ENCODE results near the gene SI. TPM values are rescaled to one million over a fixed set of nuclear protein-coding genes. Genes with fewer than 3 reads are reported as not detected.
"Not testable (repeated sequence)": the region's sequence is repeated elsewhere in the genome, so short reads cannot be mapped to it uniquely, and the experiment has no call there.

SI gene
- total RNA-seq, 1 donor from 2014 or later, result not detected

DNA sequence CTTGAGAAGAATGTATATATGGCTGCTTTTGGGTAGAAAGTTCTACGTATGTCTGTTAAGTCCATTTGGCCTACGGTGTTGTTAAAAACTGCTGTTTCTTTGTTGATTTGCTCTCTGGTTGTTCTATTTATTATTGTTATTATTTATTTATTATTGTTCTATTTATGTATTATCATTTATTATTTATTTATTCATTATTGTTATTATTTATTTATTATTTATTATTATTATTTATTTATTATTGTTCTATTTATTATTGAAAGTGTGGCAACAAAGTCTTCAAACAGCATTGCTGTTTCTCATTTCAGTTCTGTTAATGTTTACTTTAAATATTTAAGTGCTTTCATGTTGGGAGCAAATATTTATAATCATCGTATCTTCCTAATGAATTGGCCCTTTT, 66.7 kb downstream of the SI start:
- H3K4me1 Mint-ChIP-seq (ENCODE audit: unreplicated experiment), result no peaks in the 10 kb centered on the region
- TF ChIP-seq, protein P1, sequence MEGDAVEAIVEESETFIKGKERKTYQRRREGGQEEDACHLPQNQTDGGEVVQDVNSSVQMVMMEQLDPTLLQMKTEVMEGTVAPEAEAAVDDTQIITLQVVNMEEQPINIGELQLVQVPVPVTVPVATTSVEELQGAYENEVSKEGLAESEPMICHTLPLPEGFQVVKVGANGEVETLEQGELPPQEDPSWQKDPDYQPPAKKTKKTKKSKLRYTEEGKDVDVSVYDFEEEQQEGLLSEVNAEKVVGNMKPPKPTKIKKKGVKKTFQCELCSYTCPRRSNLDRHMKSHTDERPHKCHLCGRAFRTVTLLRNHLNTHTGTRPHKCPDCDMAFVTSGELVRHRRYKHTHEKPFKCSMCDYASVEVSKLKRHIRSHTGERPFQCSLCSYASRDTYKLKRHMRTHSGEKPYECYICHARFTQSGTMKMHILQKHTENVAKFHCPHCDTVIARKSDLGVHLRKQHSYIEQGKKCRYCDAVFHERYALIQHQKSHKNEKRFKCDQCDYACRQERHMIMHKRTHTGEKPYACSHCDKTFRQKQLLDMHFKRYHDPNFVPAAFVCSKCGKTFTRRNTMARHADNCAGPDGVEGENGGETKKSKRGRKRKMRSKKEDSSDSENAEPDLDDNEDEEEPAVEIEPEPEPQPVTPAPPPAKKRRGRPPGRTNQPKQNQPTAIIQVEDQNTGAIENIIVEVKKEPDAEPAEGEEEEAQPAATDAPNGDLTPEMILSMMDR (IDR thresholded peaks at IDR 0.05; ENCODE audit: unreplicated experiment), result no peak
- H3K27me3 Mint-ChIP-seq (ENCODE audit: unreplicated experiment), result no peaks in the 10 kb centered on the region
- no peak overlapping the region for H3K27ac Mint-ChIP-seq (ENCODE audit: unreplicated experiment)
- no peaks in the 10 kb centered on the region for H3K36me3 Mint-ChIP-seq (ENCODE audit: low read depth, unreplicated experiment)
- no peak for DNase-seq (ENCODE audit: low spot score)
- no peaks in the 10 kb centered on the region for H3K9me3 Mint-ChIP-seq (ENCODE audit: unreplicated experiment)
- no peak overlapping the region for H3K4me3 Mint-ChIP-seq (ENCODE audit: unreplicated experiment)

DNA sequence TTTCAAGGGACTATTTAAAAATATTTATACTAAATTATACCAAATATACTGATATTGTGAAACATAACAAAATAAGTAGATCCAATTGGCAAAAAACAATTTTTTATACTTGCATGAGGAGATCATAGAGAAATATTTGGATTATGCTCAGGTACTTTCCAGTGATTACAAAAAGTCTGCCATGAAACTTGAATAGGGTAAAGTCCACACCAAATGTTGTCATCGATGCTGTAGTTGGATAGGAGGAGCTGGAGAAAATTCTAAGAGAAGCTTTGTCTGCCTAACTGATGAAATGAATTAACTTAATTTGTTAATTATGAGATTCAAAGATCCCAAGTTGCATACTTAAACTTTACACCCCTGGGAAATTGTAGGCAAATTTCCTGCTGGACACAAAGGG, 93.3 kb downstream of the SI start:
- H3K4me3 Mint-ChIP-seq (ENCODE audit: unreplicated experiment), result no peak overlapping the region
- H3K9me3 Mint-ChIP-seq (ENCODE audit: unreplicated experiment), result no peaks in the 10 kb centered on the region
- no peak overlapping the region for H3K27ac Mint-ChIP-seq (ENCODE audit: unreplicated experiment)
- no peaks in the 10 kb centered on the region for H3K4me1 Mint-ChIP-seq (ENCODE audit: unreplicated experiment)
- no peak for DNase-seq (ENCODE audit: low spot score)
- no peaks in the 10 kb centered on the region for H3K36me3 Mint-ChIP-seq (ENCODE audit: low read depth, unreplicated experiment)
- no peaks in the 10 kb centered on the region for H3K27me3 Mint-ChIP-seq (ENCODE audit: unreplicated experiment)
- TF ChIP-seq, protein P1 (IDR thresholded peaks at IDR 0.05; ENCODE audit: unreplicated experiment), result no peak

DNA sequence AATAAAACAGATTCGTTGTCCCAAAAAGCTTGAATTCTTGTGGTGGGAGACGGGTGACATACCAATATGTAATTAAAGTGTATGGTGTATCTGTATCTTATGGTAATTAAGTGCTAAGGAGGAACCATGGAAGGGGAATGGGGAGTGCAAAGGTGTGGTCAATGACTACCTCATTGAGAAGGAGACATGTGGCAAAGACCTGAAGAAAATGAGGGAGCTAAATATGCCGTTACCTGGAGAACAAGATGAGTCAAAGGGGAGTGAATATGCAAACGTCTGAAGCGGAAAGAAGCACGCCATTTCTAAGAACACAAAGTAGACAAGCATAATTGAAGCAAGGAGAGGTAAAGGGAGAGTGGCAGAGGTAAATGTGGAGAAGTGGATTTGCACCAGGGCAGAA, 115.7 kb downstream of the SI start:
- no peak for DNase-seq (ENCODE audit: low spot score)
- Mint-ChIP-seq H3K27ac (ENCODE audit: unreplicated experiment) (no peak overlapping the region), H3K27me3 (ENCODE audit: unreplicated experiment) (no peaks in the 10 kb centered on the region), H3K4me3 (ENCODE audit: unreplicated experiment) (no peak overlapping the region), H3K4me1 (ENCODE audit: unreplicated experiment) (no peaks in the 10 kb centered on the region), H3K9me3 (ENCODE audit: unreplicated experiment) (no peaks in the 10 kb centered on the region), H3K36me3 (ENCODE audit: low read depth, unreplicated experiment) (no peaks in the 10 kb centered on the region)
- TF ChIP-seq, protein P1 (IDR thresholded peaks at IDR 0.05; ENCODE audit: unreplicated experiment), result no peak

DNA sequence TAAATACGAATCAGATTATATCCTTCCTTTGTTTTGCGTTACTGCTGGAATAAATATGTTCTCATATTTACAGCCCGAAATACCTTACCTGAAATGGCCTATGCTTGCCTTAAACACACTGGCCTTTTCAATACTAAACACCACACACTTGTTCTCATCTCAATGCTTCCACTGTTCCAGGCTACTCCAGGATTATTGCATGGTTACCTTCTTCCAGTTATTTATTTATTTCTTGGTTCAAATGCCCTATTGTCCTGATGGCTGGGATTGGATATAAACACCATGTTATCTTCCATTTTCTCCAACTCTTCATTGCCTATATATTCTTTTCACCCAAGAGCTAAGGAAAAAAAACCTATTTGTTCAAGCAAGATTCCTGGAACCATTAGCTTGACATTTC, 125.3 kb downstream of the SI start:
- H3K36me3 Mint-ChIP-seq (ENCODE audit: low read depth, unreplicated experiment), result no peaks in the 10 kb centered on the region
- TF ChIP-seq, protein P1 (IDR thresholded peaks at IDR 0.05; ENCODE audit: unreplicated experiment), result no peak
- H3K4me3 Mint-ChIP-seq (ENCODE audit: unreplicated experiment), result no peak overlapping the region
- no peaks in the 10 kb centered on the region for H3K27me3 Mint-ChIP-seq (ENCODE audit: unreplicated experiment)
- H3K4me1 Mint-ChIP-seq (ENCODE audit: unreplicated experiment), result no peaks in the 10 kb centered on the region
- no peaks in the 10 kb centered on the region for H3K9me3 Mint-ChIP-seq (ENCODE audit: unreplicated experiment)
- H3K27ac Mint-ChIP-seq (ENCODE audit: unreplicated experiment), result no peak overlapping the region
- DNase-seq (ENCODE audit: low spot score), result no peak

DNA sequence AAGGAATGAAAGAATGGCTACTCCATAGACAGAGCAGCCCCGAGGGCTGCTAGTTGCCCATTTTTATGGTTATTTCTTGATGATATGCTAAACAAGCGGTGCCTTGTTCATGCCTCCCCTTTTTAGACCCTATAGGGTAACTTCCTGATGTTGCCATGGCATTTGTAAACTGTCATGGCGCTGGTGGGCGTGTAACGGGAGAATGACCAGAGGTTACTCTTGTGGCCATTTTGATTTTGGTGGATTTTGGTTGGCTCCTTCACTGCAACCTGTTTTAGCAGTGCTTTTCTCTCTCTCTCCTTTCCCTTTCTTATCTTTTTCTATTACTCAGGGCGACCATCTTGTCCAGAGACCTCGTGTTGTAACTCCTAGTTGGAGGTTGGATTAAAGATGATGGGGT, 126.9 kb downstream of the SI start:
- H3K36me3 Mint-ChIP-seq (ENCODE audit: low read depth, unreplicated experiment); H3K4me1 Mint-ChIP-seq (ENCODE audit: unreplicated experiment); DNase-seq (ENCODE audit: low spot score); H3K27ac Mint-ChIP-seq (ENCODE audit: unreplicated experiment); H3K9me3 Mint-ChIP-seq (ENCODE audit: unreplicated experiment); H3K27me3 Mint-ChIP-seq (ENCODE audit: unreplicated experiment); H3K4me3 Mint-ChIP-seq (ENCODE audit: unreplicated experiment): not testable (repeated sequence)

DNA sequence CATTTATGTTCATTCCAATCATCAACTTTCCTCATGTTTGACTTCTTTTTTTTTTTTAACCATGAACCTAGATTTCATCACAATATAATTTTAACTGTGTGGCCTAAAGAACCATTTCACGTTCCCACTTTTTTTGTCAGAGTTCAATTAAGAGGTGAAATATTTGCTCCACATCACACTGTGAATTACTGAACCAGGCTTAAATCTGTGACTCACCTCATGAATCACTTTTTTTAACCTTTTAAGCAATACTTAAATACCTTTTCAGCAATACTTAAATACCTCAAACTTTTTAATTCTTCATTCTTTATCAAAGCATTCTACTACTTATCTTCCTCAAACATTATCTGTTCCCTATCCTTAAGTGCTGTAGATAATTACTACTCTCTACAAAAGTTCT, 137.6 kb downstream of the SI start:
- H3K4me1 Mint-ChIP-seq (ENCODE audit: unreplicated experiment), result no peaks in the 10 kb centered on the region
- DNase-seq (ENCODE audit: low spot score), result no peak
- no peak overlapping the region for H3K27ac Mint-ChIP-seq (ENCODE audit: unreplicated experiment)
- no peak overlapping the region for H3K4me3 Mint-ChIP-seq (ENCODE audit: unreplicated experiment)
- no peaks in the 10 kb centered on the region for H3K9me3 Mint-ChIP-seq (ENCODE audit: unreplicated experiment)
- no peaks in the 10 kb centered on the region for H3K36me3 Mint-ChIP-seq (ENCODE audit: low read depth, unreplicated experiment)
- TF ChIP-seq, protein P1 (IDR thresholded peaks at IDR 0.05; ENCODE audit: unreplicated experiment), result no peak
- no peaks in the 10 kb centered on the region for H3K27me3 Mint-ChIP-seq (ENCODE audit: unreplicated experiment)
